ENCODE data around the gene FGR.

Gene FGR

DNA sequence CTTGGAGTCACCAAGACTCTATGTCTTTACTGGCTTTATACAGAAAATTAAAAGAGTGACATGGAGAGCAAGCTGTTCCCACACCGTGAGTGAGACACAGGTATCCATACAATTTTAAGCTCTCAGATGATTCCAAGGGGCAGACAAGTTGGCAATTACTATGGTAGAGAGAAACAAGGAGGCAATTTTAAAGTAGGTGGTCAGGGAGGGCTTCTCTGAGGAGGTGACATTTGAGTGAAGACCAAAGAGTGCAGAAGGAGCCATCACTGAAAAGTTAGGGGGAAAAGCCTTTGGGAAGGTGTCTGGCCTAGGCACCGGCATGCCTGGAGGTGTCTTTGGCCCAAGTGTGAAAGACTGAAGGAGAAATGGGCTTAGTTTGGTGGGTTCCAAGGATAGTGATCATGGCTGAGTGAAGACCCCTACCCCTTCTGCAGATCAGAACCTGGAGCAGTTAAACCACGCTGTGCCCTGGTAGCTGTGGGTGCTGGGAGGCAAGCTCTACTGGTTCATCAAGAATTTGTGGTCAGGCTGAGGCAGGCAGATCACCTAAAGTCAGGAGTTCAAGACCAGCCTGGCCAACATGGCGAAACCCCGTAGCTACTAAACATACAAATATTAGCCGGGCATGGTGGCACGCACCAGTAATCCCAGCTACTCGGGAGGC lies 26.6 kb upstream of the FGR start:
- TF ChIP-seq CTCF (IDR thresholded peaks at IDR 0.05; ENCODE audit: low read depth, low read length) = no peak
- TF ChIP-seq POLR2A (IDR thresholded peaks at IDR 0.05; ENCODE audit: extremely low read depth, insufficient read length) = no peak
- no peak for TF ChIP-seq MAX (IDR thresholded peaks at IDR 0.05; ENCODE audit: low read depth, low read length)
- no peak for TF ChIP-seq MYC (IDR thresholded peaks at IDR 0.05; ENCODE audit: low read depth, low read length)
- H3K4me3 ChIP-seq (ENCODE audit: low read depth, low read length) = no peak overlapping the region
- DNase-seq (ENCODE audit: low read depth) = no peak

- no peak for DNase-seq (ENCODE audit: low read depth)
- peak overlapping the region; percentile 46 for H3K4me3 ChIP-seq (ENCODE audit: low read depth, low read length)
- TF ChIP-seq MYC (IDR thresholded peaks at IDR 0.05; ENCODE audit: low read depth, low read length) (no peak), POLR2A (IDR thresholded peaks at IDR 0.05; ENCODE audit: extremely low read depth, insufficient read length) (no peak), CTCF (IDR thresholded peaks at IDR 0.05; ENCODE audit: low read depth, low read length) (no peak), MAX (IDR thresholded peaks at IDR 0.05; ENCODE audit: low read depth, low read length) (no peak)
These were observed 25.4 kb upstream of the FGR start for GRCh38 chr1:27660300-27660835.

- H3K4me3 ChIP-seq (ENCODE audit: low read depth, low read length) = peak overlapping the region; percentile 62
- peak; percentile 91 for DNase-seq (ENCODE audit: low read depth)
- TF ChIP-seq MAX (IDR thresholded peaks at IDR 0.05; ENCODE audit: low read depth, low read length) = peak; percentile 10; the same call in 1 of the 2 replicates
- TF ChIP-seq POLR2A (IDR thresholded peaks at IDR 0.05; ENCODE audit: extremely low read depth, insufficient read length) = peak; percentile 63
- TF ChIP-seq CTCF (IDR thresholded peaks at IDR 0.05; ENCODE audit: low read depth, low read length) = no peak
These were observed 24.7 kb upstream of the FGR start for GRCh38 chr1:27659497-27660299.

GRCh38 chr1:27658951-27659496 lies 24.0 kb upstream of the FGR start:
- TF ChIP-seq CTCF (IDR thresholded peaks at IDR 0.05; ENCODE audit: low read depth, low read length) (no peak), POLR2A (IDR thresholded peaks at IDR 0.05; ENCODE audit: extremely low read depth, insufficient read length) (peak; percentile 16), MYC (IDR thresholded peaks at IDR 0.05; ENCODE audit: low read depth, low read length) (0 out of 2 replicates have a peak, but pooled peaks have one; percentile 12), MAX (IDR thresholded peaks at IDR 0.05; ENCODE audit: low read depth, low read length) (0 out of 2 replicates have a peak, but pooled peaks have one; percentile 22)
- DNase-seq (ENCODE audit: low read depth) = peak; percentile 99
- peak overlapping the region; percentile 62 for H3K4me3 ChIP-seq (ENCODE audit: low read depth, low read length)

- no peak overlapping the region for H3K4me3 ChIP-seq (ENCODE audit: low read depth, low read length)
- DNase-seq (ENCODE audit: low read depth) = peak; percentile 81
- TF ChIP-seq MYC (IDR thresholded peaks at IDR 0.05; ENCODE audit: low read depth, low read length) (no peak), CTCF (IDR thresholded peaks at IDR 0.05; ENCODE audit: low read depth, low read length) (no peak), MAX (IDR thresholded peaks at IDR 0.05; ENCODE audit: low read depth, low read length) (no peak), POLR2A (IDR thresholded peaks at IDR 0.05; ENCODE audit: extremely low read depth, insufficient read length) (no peak)
These were observed 21.3 kb upstream of the FGR start for GRCh38 chr1:27656157-27656893.

All from NB4 (cell line).